Measurements from ENCODE around the gene TMEM117.

DNA sequence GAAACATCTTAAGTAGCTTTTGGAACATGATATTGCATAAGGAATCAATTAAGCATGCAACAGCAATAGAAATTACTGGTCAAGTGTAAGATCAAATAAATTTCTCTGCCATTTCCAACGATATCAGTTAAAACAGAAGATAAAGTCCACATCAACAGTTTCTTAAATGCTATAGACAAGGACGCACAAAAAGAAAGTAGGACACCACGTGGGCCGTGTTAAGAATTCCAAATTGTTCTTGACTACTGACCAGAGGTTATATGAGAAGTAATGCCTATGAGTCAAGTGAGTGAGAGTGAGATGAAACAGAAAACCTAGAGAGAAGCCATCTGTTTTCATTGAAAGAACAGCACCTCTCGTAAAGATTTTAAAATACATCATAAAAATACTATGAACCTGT lies 318.2 kb downstream of the TMEM117 start:
- TF ChIP-seq, protein P1, sequence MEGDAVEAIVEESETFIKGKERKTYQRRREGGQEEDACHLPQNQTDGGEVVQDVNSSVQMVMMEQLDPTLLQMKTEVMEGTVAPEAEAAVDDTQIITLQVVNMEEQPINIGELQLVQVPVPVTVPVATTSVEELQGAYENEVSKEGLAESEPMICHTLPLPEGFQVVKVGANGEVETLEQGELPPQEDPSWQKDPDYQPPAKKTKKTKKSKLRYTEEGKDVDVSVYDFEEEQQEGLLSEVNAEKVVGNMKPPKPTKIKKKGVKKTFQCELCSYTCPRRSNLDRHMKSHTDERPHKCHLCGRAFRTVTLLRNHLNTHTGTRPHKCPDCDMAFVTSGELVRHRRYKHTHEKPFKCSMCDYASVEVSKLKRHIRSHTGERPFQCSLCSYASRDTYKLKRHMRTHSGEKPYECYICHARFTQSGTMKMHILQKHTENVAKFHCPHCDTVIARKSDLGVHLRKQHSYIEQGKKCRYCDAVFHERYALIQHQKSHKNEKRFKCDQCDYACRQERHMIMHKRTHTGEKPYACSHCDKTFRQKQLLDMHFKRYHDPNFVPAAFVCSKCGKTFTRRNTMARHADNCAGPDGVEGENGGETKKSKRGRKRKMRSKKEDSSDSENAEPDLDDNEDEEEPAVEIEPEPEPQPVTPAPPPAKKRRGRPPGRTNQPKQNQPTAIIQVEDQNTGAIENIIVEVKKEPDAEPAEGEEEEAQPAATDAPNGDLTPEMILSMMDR (conservative IDR thresholded peaks at IDR 0.05 in 1 of 2, IDR thresholded peaks at IDR 0.05 in 1 of 2; ENCODE audit: extremely low read depth in 1 of 2, insufficient read depth in 1 of 2, low read depth in 1 of 2, low read length in 2 of 2), result no peak
- TF ChIP-seq EZH2 (IDR thresholded peaks at IDR 0.05; ENCODE audit: borderline replicate concordance, low read length), result no peak

All from mammary epithelial cell (primary cell).